Stimulated activated CD8-positive, alpha-beta memory T cell treated with anti-CD3 and anti-CD28 coated beads, Interleukin-7, amount 100 ng/mL, for 48 hours (primary cell): ENCODE measurements around the gene TBC1D24.
"Not testable (repeated sequence)": the region's sequence is repeated elsewhere in the genome, so short reads cannot be mapped to it uniquely, and the experiment has no call there.

Source experiments
- DNase-seq, 2 donors: peaks; one replicate each; pipeline ENCODE4 v3.0.0-alpha.2; 2020; ENCODE audit warnings: low read depth in 1 of 2; ENCODE audit errors: extremely low read depth in 1 of 2

Gene TBC1D24

DNA sequence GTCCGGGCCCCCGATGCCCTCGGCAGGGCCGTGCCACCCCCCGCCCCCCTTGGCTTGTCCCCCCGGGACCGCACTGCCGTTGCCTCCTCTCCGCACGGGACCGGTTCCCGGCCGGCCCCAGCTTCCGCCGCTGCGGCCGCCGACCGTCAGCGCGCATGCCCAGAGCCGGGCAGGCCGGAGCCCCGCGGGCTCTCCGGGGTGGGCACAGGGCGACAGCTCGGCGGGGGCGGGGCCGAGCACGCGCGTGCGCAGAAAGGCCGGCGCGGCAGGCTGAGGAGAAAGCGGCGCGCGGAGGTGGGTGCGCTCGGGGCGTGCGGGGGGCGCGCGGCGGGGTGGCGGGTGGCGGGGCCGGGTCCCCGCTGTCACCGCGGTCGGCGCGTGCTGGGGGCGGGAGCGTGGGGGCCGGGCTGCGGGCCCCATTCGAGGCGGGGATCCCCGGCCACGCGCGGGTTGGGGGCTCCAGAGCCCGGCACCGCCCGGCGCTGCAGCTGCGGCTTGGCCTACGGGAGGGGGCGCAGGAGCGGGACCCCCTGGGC is at the start of gene TBC1D24:
TSS of gene TBC1D24 (plus strand) at position 251 of the 536 bp plus-strand sequence. CDS start 21,022 bp downstream, outside the sequence.
- peak; percentile 71 to 77 for DNase-seq

DNA sequence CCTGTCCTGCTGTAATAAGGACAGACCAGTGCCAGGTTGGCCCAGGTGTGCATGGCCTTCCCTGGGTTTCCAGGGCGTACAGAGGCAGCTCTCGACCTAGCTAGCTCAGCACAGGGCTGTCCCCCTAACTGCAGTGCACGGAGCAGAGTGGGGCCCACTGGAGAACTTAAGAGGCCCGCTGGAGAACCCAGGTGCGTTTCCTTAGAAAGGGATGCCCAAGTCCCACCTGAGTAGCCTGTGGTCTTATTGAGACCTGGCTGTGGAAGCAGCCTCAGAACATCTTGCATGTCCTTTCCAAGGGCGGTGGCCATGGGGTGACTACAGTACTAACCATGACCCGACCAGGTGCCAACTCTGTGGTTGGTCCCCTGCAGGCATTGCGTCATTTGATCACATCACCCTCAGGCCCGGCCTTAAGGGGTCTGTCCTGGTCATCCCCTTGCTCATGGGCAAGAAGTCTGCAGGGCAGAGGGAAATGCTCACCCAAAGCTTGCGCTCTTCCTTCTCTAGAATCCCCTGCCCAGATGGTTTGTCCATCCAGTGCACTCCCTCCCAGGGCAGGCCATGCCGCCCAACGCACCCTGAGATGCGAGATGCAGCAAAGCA is 49.0 kb upstream of the TBC1D24 start:
- no peak for DNase-seq

DNA sequence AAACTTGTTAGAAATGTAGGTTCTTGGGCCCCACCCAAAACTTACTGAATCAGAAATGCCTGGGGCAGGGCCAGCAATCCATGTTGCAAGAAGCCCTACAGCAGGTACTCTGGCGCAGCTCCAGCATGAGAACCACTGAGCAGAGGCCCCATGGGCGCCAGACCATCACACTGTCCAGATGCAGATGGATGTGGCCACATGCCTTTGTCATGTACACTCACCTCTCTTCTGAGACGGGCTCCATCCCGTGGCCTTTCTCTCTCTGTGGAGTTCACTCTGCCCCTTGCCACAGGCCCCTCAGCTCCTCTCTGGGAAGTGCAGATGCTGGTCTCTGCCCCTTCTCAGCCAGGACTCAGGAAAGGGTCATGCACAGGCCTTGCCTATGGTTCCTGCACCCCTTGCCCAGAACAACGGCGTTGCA is 48.0 kb upstream of the TBC1D24 start:
- no peak for DNase-seq

DNA sequence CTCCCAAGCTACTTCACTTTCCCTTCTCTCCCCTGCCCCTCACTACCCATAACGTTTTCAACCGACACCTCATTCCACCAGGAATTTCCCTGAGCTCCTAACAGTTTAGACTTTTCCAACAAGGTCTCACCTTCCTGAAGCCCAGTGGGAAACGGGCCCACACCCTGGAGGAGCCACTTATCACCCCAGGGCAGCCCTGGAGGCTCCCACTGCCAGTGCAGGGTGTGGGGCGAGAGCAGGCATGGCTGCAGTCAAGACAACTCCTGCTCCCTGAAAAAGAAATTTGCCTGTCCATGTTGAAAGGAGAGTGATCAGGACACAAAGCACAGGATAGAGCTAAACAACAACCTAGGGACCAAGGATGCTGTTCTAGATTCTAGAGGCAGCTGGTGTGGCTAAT is 47.4 kb upstream of the TBC1D24 start:
- no peak for DNase-seq

DNA sequence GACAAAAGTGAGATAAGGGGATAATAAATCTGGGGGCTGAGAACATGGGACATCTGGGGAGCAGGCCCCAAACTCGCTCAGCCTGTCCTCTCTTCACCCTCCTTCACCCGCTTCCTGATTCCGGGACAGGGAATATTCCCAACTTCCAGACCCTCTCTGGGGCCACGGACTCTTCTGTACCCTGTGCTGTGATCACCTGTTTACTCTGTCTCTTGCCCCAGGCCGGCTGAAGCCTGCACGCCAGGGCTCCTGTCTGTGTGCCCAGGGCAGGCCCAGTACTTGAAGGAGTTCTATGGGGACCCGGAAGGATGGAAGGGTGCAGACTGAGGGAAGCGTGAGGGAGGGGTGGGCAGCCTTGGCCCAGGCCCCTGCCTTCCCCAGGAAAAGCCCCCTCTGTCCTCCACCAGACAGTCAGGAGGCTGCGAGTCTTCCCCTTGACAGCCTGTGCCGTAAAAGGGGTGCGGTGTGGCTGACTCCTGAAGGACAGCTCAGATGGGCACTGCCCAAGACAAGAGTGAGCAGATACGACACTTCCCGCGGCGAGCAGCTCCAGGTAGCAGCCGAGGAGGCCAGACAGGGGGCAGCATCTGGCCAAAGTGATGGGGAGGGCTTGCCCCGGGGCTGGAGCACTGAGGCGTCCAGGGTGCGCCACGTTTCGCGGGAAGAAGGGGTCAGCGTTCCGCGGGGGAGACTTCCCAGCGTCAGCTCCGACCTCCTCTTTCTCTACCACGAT is 46.7 kb upstream of the TBC1D24 start:
- DNase-seq = no peak

DNA sequence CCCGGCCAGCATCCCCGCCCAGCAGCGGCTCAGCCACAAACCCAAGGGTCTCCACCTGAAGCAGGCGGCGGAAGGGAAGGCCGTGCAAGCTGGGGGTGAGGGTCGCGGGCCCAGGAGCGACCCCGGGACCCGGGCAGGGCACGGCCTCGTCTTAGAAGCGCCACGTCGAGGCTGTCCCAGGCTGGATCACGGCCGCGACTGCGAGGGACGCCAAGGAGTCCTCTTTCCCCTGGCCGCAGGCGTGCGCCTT is 46.2 kb upstream of the TBC1D24 start:
- no peak for DNase-seq

DNA sequence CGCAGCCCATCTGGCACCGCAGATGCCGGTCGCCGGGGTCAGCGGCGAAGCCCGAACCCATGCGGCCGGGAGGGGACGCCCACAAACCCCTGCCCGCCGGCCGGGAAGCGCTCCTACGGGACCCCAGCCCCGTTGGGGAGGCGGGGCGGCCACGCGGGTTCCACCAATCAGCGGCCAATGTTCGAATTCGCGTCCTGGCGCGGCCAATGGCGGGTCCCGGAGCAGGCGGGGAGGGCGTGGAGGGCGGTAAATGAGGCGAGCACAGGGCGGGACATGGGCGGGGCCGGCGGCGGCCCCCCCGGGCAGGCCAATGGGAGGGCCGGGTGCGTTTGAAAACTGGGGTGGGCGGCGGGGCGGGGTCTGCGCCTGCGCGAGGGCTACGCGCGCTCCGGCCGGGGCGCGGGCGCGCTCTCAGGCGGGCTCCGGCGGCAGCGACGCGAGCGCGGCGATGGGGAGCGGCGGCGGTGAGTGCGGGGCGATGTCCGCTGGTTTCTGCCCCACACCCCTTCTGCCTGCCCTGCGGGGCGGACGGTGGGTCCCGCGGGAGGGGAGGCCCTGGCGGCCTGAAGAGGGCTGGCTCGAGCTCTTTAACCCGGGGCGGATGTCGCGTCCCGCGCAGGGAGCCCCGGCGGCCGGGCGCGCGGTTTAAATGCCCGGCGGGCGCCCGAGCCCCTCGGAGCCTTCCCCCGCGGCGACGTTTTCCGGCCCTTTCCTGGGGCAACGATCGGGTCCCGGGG is 45.7 kb upstream of the TBC1D24 start, which contains the start of gene CCNF:
TSS of gene CCNF (plus strand) at position 414 of the 737 bp plus-strand sequence. CDS start at position 449, 35 bp downstream.
- peak; percentile 93 to 97 for DNase-seq

DNA sequence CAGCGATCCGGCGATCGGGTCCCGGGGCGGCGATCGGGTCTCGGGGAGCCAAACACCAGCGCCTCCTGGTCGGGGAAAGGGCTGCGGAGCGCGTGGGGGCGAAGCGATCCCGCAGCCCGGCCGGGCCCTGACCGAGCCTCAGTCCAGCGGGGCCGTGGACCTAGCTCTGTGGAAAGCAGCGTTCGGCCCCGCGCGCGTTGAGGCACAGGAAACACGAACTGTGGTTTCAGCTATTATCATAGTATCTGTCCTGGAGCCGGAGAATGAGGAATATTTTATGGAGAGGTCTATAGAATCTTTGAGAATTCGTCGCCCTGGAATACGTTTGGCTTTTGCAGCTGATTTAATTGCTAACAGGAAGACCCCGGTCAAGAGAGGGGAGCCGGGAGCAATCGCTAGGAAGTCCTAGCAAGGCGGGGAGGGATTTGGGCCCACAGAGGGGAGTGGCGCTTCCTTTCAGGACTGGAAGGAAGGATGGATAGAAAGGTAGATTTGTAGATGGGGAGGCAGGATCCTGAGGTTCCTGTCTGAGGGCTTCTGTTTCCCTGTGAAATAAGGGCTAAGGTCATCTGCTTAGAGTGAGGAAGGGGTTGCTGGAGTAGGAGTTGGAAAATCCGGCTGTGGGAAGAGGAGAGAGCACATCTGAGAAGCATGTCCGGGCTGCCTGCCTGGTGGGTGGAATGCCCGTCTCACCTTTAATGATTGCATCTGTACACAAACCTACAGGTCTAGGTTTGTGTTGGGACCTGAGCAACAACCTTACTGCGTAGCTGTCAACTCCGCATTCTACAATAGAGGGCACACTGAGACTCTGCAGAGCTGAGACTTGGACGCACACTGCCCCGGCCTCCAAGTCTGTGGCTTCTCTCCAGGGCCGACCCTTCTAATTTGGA is 44.9 kb upstream of the TBC1D24 start:
- DNase-seq = no peak

DNA sequence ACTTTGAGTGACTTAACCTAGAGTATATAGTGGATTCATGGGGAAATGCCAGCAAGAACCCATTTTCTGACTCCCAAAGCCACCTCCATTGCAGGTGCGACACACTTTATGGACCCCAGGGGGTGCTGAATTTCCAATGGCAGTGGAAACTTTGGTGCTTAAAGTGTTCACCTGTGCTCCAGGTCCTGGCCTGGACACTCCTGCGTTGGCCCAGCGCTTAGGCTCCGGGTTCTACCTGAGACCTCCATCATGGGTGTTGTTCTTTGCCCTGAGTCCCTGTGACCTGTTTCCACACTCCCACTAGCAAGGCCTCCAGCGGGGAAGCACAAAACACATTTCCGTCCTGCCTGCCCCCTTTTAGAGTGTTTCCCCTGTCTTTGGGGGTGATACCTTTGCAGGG is 42.6 kb upstream of the TBC1D24 start:
- no peak for DNase-seq

DNA sequence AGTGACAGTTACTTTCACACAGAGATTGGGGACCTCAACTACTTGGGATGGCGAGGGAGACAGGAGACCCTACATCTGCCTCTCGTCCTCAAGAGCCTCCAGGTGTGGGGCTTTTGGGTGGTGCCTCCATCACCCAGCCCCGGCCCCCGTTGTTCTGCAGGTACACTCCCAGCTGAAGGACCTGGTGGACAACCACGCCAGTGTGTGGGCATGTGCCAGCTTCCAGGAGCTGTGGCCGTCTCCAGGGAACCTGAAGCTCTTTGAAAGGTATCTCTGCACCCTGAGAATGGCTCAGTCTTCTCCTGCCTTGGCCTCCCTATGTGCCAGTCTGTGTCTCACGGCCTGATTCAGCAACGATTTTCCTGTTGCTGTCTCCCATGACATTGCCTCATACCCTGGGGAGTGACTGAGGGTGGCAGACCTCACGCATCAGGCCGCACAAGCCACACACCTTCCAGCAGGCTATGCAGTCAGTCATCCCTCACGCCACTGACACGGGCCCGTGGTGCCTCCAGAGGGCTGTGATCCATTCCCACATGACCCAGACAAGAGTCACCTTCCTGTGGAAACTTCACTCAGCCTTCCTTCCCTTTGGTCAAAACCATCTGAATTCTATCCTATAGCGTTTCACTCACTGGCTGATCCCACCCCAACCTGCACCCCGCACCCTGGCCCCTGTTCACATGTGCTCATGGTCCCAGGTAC is 42.0 kb upstream of the TBC1D24 start:
- no peak for DNase-seq

DNA sequence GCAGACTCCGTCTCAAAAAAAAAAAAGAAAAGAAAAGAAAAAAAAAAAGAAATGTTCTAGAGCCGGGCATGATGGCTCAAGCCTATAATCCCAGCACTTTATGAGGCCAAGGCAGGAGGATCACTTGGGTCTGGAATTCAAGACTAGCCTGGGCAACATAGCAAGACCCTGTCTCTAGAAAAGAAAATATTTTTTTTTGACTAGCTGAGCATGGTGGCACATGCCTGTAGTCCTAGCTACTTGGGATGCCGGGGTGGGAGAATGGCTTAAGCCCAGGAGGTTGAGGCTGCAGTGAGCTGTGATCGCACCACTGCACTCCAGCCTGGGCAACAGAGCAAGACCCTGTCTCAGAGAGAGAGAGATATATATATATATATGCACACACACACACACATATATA is 39.7 kb upstream of the TBC1D24 start:
- DNase-seq = not testable (repeated sequence)

DNA sequence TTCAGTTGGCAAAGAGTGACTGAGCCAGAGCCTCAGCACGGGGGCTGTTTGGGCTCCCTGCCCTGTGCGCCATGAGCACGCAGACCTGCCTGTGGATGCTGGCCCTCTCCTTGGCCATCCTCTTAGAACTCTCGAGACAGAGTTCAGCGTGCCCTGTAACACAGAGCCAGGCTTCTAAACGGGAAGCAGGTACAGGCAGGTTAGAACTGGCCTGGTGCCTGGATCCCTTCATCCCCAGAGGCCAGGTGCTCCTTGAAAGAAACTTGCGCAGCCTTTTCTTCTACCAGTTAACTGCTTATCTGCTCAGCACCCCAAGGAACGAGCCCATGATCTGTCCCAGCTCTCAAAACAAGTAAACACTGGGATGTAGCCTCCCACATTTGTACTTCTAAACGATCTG is 38.8 kb upstream of the TBC1D24 start:
- no peak for DNase-seq

DNA sequence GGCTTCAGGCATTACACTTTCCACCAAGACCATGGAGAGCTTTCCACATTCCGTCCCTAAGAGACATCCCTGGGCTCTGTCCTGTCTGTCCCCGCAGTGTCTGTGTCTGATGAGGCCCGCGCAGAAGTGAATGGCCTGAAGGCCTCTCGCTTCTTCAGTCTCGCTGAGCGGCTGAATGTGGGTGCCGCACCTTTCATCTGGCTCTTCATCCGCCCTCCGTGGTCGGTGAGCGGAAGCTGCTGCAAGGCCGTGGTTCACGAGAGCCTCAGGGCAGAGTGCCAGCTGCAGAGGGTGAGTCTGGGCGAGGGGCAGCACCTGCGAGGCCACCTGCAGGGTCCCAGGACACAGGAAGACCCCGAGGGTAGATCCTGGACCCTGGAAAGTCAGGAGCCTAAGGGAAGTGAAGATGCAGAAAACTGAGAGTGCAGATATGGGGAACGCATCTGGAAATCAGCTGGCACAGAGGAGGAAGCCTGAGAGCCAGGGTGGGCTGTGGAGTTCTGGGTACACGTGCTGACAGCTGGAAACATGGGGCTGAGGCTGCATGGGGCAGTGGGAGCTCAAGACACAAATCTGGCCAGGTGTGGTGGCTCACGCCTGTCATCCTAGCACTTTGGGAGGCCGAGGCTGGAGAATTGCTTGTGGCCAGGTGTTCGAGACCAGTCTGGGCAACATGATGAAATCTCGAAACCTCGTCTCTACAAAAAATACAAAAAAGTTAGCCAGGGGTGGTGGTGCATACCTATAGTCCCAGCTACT is 37.7 kb upstream of the TBC1D24 start:
- DNase-seq = no peak

DNA sequence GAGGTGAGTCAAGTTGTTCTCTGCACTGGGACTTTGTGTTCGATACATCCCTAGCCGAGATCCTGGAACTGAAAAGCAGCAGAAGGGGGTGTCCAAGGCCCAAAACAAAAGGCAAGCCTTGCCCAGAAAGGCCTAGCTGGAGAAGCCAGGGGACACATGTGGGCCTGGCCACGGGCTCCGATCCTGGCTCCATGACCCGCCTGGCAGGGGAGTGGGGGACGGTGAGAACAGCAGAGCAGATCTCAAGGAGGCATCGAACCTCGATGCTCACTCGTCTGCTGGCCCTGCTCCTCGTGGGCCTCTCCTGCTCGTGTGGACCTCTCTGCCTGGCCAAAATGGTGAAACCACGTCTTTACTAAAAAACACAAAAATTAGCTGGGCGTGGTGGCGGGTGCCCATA is 36.8 kb upstream of the TBC1D24 start:
- no peak for DNase-seq

DNA sequence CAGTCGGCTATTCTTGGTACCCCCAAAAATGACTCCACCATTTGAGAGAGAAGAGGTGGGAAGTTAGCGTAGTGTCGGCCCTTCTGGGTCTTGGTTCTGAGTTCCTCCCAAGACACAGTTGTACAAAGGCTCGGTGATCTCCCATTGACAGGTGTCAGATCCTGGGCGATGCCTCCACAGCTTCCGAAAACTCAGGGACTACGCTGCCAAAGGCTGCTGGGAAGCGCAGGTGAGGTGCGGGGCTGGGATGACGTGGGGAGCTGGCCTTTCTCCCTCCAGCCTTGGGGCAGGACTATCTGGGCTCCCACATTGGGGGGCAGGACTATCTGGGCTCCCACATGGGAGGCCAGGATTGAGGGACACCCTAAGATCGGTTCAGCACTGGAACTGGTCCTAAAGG is 35.3 kb upstream of the TBC1D24 start:
- DNase-seq = no peak

DNA sequence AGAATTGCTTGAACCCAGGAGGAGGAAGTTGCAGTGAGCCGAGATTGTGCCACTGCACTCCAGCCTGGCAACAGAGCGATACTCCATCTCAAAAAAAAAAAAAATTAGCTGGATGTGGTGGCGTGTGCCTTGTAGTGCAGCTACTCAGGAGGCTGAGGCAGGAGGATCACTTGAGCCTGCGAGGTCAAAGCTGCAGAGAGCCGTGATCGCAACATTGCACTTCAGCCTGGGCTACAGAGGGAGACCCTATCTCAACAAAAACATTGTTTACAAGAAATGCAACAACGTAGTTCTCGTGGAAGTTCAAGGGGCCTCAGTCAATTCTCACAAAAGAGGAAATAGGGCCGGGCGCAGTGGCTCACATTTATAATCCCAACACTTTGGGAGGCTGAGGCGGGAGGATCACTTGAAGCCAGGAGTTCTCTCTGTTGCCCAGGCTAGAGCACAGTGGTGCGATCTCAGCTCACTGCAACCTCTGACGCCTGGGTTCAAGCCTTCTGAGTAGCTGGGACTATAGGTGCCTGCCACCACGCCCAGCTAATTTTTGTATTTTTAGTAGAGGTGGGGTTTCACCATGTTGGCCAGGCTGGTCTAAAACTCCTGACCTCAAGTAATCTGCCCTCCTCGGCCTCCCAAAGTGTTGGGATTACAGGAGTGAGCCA is 33.7 kb upstream of the TBC1D24 start:
- not testable (repeated sequence) for DNase-seq

DNA sequence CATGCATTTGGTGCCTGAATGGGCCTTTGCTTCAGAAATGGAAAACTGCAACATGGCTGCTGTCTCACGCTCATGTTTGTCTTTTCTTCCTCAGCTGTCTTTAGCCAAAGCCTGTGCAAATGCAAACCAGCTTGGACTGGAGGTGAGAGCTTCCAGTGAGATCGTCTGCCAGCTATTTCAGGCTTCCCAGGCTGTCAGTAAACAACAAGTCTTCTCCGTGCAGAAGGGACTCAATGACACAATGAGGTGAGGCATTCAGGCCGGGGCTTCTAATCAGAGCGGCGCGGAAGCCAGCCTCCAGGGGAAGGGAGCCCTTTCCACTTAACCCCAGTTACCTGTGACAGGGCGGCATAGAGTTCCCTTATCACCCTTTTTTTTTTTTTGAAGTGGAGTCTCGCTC is 31.4 kb upstream of the TBC1D24 start:
- no peak for DNase-seq

DNA sequence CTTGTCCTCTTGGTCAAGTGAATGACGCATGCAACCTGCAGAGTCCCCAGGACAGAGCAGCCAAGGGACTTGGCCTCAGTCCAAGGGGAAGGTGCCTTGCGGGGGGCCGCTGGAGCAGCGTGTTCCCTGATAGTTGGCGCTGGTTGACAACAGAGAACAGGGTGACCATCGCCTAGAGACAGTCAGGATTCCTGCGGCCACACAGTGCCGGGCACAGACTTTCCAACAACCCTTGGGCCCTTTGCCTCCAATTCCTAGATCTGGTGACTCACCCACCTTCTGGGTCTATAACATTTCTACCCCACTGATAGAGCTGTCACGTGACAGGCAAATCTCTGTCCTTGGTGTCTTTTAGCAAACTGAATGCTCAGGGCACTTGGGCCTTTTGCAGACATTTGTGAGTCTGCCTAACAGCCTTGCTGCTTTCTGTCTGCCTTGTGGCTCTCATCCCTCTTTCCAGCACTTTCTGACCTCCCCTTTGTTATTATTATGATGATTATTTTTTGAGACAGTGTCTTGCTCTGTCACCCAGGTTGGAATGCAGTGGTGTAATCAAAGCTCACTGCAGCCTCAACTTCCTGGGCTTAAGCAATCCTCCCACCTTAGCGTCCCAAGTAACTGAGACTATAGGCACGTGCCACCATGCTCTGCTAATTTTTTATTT is 26.9 kb upstream of the TBC1D24 start:
- DNase-seq = no peak
